GM10847 (cell line): Measurements from ENCODE around the gene ABCA12.

Experiments used
- POLR2A ChIP-seq: IDR thresholded peaks from 2 replicates; pipeline ENCODE4 v1.6.1; 2011; ENCODE audit not compliant: insufficient read length; ENCODE audit errors: extremely low read depth

Gene ABCA12

GRCh38 chr2:215138479-215138878 lies at the start of gene ABCA12:
Gene ABCA12 (minus strand): TSS chr2:215138626. CDS start chr2:215138208, 418 bp downstream.
- TF ChIP-seq POLR2A = no peak

- TF ChIP-seq POLR2A = no peak
Observed at GRCh38 chr2:215188078-215188477, 49.7 kb upstream of the ABCA12 start.

GRCh38 chr2:215186021-215186420 lies 47.6 kb upstream of the ABCA12 start:
- no peak for TF ChIP-seq POLR2A

GRCh38 chr2:215178121-215178520 lies 39.7 kb upstream of the ABCA12 start:
- no peak for TF ChIP-seq POLR2A

GRCh38 chr2:215171796-215172195 lies 33.4 kb upstream of the ABCA12 start:
- no peak for TF ChIP-seq POLR2A

- TF ChIP-seq POLR2A = no peak
Observed at GRCh38 chr2:215171151-215171550, 32.7 kb upstream of the ABCA12 start.

- no peak for TF ChIP-seq POLR2A
Observed at GRCh38 chr2:215161301-215161829, 22.9 kb upstream of the ABCA12 start.

- no peak for TF ChIP-seq POLR2A
Observed at GRCh38 chr2:215160081-215160480, 21.7 kb upstream of the ABCA12 start.

- TF ChIP-seq POLR2A = no peak
Observed at GRCh38 chr2:215156453-215156852, 18.0 kb upstream of the ABCA12 start.

GRCh38 chr2:215149894-215150293 lies 11.5 kb upstream of the ABCA12 start:
- TF ChIP-seq POLR2A = no peak

GRCh38 chr2:215149486-215149885 lies 11.1 kb upstream of the ABCA12 start:
- TF ChIP-seq POLR2A = no peak

GRCh38 chr2:215149060-215149459 lies 10.6 kb upstream of the ABCA12 start:
- no peak for TF ChIP-seq POLR2A

- no peak for TF ChIP-seq POLR2A
Observed at GRCh38 chr2:215145611-215146010, 7.2 kb upstream of the ABCA12 start.

GRCh38 chr2:215144106-215144875 lies 5.9 kb upstream of the ABCA12 start:
- TF ChIP-seq POLR2A = no peak

GRCh38 chr2:215143458-215143857 lies 5.0 kb upstream of the ABCA12 start:
- no peak for TF ChIP-seq POLR2A

- TF ChIP-seq POLR2A = no peak
Observed at GRCh38 chr2:215141706-215142105, 3.3 kb upstream of the ABCA12 start.
